CD4-positive, CD25-positive, alpha-beta regulatory T cell (primary cell): ENCODE measurements around the gene LTB4R. TPM values are rescaled to one million over a fixed set of nuclear protein-coding genes. Genes with fewer than 3 reads are reported as not detected.

Experiments used
- ATAC-seq, 2 donors: fragments of 150-1000 bp; cut with Tn5 transposase; one replicate each; pipeline ENCODE4 v1.10.0; 2021; ENCODE audit warnings: low read depth in 2 of 2, moderate number of reproducible peaks in 2 of 2, moderate library complexity in 1 of 2
- DNase-seq, 3 donors: peaks; one replicate each; pipeline versions ENCODE4 v3.0.0 to v3.0.0-alpha.2; 2012 to 2022; ENCODE audit warnings: mixed read lengths in 1 of 3
- H3K27ac ChIP-seq: one replicate; pipeline ENCODE4 v1.7.0; 2013; ENCODE audit warnings: mild to moderate bottlenecking, low read length; ENCODE audit not compliant: insufficient read depth, poor library complexity, severe bottlenecking
- H3K27me3 ChIP-seq: one replicate; pipeline ENCODE4 v1.7.0; 2013; ENCODE audit warnings: low read length; ENCODE audit not compliant: control insufficient read depth, insufficient read depth
- H3K36me3 ChIP-seq: one replicate; pipeline ENCODE4 v1.7.0; 2013; ENCODE audit warnings: mild to moderate bottlenecking, low read length, moderate library complexity; ENCODE audit not compliant: control insufficient read depth, insufficient read depth
- H3K4me1 ChIP-seq: 2 replicates; pipeline ENCODE4 v1.7.0; 2013; ENCODE audit warnings: mild to moderate bottlenecking, low read length; ENCODE audit not compliant: insufficient read depth, control insufficient read depth, poor library complexity, severe bottlenecking
- H3K4me3 ChIP-seq: one replicate; pipeline ENCODE4 v1.7.0; 2013; ENCODE audit warnings: low read depth, mild to moderate bottlenecking, low read length, moderate library complexity
- H3K9me3 ChIP-seq, 2 experiments: 1 replicate in 1 of 2; 2 replicates in 1 of 2; pipeline ENCODE4 v1.7.0; 2013; ENCODE audit warnings: low read length in 2 of 2, mild to moderate bottlenecking in 1 of 2, moderate library complexity in 1 of 2; ENCODE audit not compliant: control insufficient read depth in 2 of 2
- H3K27ac Mint-ChIP-seq, 3 donors: one replicate each; pipeline ENCODE4 v1.8.0; 2020 to 2022; ENCODE audit warnings: mild to moderate bottlenecking in 3 of 3, mixed read lengths in 3 of 3, moderate library complexity in 2 of 3
- H3K27me3 Mint-ChIP-seq: one replicate; pipeline ENCODE4 v1.8.0; 2022; ENCODE audit warnings: mild to moderate bottlenecking, mixed read lengths
- H3K36me3 Mint-ChIP-seq: one replicate; pipeline ENCODE4 v1.8.0; 2020; ENCODE audit warnings: mixed read lengths
- H3K4me1 Mint-ChIP-seq, 4 donors: one replicate each; pipeline ENCODE4 v1.8.0; 2020 to 2022; ENCODE audit warnings: mixed read lengths in 4 of 4, mild to moderate bottlenecking in 1 of 4
- H3K4me3 Mint-ChIP-seq, 4 donors: one replicate each; pipeline ENCODE4 v1.8.0; 2020 to 2022; ENCODE audit warnings: mild to moderate bottlenecking in 4 of 4, mixed read lengths in 4 of 4, moderate library complexity in 3 of 4
- H3K9me3 Mint-ChIP-seq, 7 donors: one replicate each; pipeline ENCODE4 v1.8.0; 2020 to 2022; ENCODE audit warnings: mixed read lengths in 7 of 7, mild to moderate bottlenecking in 3 of 7, moderate library complexity in 2 of 7
- polyA plus RNA-seq, 4 donors: library from polyadenylated mRNA; unstranded; fragments of 300-500 nt; fragmentation: Illumina TruSeq; gene quantifications; one replicate each; pipeline ENCODE4 v1.2.3, GENCODE V29; 2021
- total RNA-seq: library from RNA; stranded (reverse); gene quantifications from one replicate; pipeline ENCODE4 v1.2.3, GENCODE V29; 2022

Gene LTB4R
- total and polyA plus RNA-seq, 5 donors from 2014 or later = 3.5 to 17.5 (median 6.5) TPM

DNA sequence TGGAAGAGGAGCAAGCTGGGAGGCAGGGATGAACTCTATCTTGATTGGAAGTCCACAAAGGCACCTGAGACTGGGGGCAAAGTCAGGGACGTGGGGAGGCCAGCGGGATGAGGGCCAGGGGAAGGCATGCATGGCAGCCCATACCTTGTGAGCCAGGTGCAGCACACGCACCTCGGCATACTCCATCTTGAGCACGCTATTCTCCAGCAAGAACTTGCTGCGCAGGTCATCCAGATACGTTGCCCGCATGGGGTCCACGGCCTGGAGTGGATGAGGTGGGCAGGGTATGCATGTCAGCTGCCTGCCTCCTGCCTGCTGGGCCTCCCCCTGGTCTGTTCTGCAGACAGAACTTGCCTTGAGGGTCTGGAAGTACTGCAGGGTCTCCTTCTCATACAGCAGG lies 43.8 kb upstream of the LTB4R start:
- H3K9me3 Mint-ChIP-seq = no peaks in the 10 kb centered on the region
- peak overlapping the region in 2 of 3 donors; percentile 75 to 96 for H3K27ac Mint-ChIP-seq
- H3K4me1 ChIP-seq = peaks cover 15% of the 10 kb centered on the region
- H3K4me3 Mint-ChIP-seq = peak overlapping the region in 3 of 4 donors; percentile 2 to 66 (median 22)
- DNase-seq = no peak
- H3K27ac ChIP-seq = no peak overlapping the region
- no peaks in the 10 kb centered on the region for H3K27me3 Mint-ChIP-seq
- no peaks in the 10 kb centered on the region for H3K27me3 ChIP-seq
- H3K9me3 ChIP-seq = no peaks in the 10 kb centered on the region
- no peak for ATAC-seq
- H3K36me3 Mint-ChIP-seq = peaks cover 22% of the 10 kb centered on the region
- peaks cover 26% of the 10 kb centered on the region for H3K36me3 ChIP-seq
- peaks cover 11 to 29% (median 17%) of the 10 kb centered on the region in 4 donors for H3K4me1 Mint-ChIP-seq
- no peak overlapping the region for H3K4me3 ChIP-seq

DNA sequence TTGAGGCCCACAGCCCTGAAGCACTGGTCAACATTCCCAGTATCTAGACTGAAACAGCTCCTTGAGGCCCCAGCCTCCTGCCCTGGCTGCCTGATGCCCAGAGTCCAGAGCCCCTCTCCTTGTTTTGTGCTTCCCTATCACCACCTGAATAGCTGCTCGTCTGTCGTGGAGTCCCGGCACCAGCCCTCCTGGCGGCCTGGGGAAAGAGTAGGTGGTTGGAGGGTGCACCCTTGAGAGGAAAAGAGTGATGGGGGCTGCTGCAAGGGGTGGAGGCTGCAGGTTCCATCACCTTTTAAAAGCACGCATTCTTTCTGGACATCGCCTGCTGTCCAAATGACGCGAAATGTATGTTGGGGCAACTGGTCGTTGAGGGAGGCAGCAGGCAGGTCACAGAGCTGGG lies 43.1 kb upstream of the LTB4R start:
- H3K27me3 Mint-ChIP-seq = no peaks in the 10 kb centered on the region
- no peak for DNase-seq
- peaks cover 20% of the 10 kb centered on the region for H3K36me3 Mint-ChIP-seq
- H3K9me3 Mint-ChIP-seq = no peaks in the 10 kb centered on the region
- H3K27ac ChIP-seq = no peak overlapping the region
- no peaks in the 10 kb centered on the region for H3K9me3 ChIP-seq
- H3K4me1 Mint-ChIP-seq = peaks cover 11 to 34% (median 20%) of the 10 kb centered on the region in 4 donors
- no peak overlapping the region for H3K4me3 ChIP-seq
- H3K27ac Mint-ChIP-seq = peak overlapping the region in 1 of 3 donors; percentile 49
- no peaks in the 10 kb centered on the region for H3K27me3 ChIP-seq
- peaks cover 20% of the 10 kb centered on the region for H3K4me1 ChIP-seq
- ATAC-seq = no peak
- peaks cover 26% of the 10 kb centered on the region for H3K36me3 ChIP-seq
- H3K4me3 Mint-ChIP-seq = no peak overlapping the region

GRCh38 chr14:24269368-24269767 lies 41.9 kb upstream of the LTB4R start:
- Mint-ChIP-seq H3K4me3 (peak overlapping the region; percentile 39 to 95 (median 78)), H3K9me3 (no peaks in the 10 kb centered on the region), H3K36me3 (peaks cover 20% of the 10 kb centered on the region), H3K27ac (peak overlapping the region in 2 of 3 donors; percentile 31 to 49), H3K4me1 (peaks cover 22 to 46% (median 30%) of the 10 kb centered on the region in 4 donors), H3K27me3 (no peaks in the 10 kb centered on the region)
- H3K9me3 ChIP-seq = no peaks in the 10 kb centered on the region
- H3K27me3 ChIP-seq = no peaks in the 10 kb centered on the region
- DNase-seq (no peak), ATAC-seq (no peak)
- H3K36me3 ChIP-seq = peaks cover 26% of the 10 kb centered on the region
- peaks cover 29% of the 10 kb centered on the region for H3K4me1 ChIP-seq
- no peak overlapping the region for H3K27ac ChIP-seq
- H3K4me3 ChIP-seq = no peak overlapping the region

GRCh38 chr14:24269910-24270536 lies 41.3 kb upstream of the LTB4R start:
- peak overlapping the region in 2 of 3 donors; percentile 97 to 98 for H3K27ac Mint-ChIP-seq
- H3K27me3 Mint-ChIP-seq = no peaks in the 10 kb centered on the region
- peaks cover 17% of the 10 kb centered on the region for H3K36me3 Mint-ChIP-seq
- no peaks in the 10 kb centered on the region for H3K9me3 Mint-ChIP-seq
- H3K4me1 Mint-ChIP-seq = peaks cover 23 to 49% (median 31%) of the 10 kb centered on the region in 4 donors
- Histone ChIP-seq H3K4me3 (no peak overlapping the region), H3K4me1 (peaks cover 32% of the 10 kb centered on the region), H3K36me3 (peaks cover 26% of the 10 kb centered on the region), H3K27ac (no peak overlapping the region), H3K27me3 (no peaks in the 10 kb centered on the region), H3K9me3 (no peaks in the 10 kb centered on the region)
- ATAC-seq (no peak), DNase-seq (no peak)
- peak overlapping the region; percentile 86 to 95 (median 92) for H3K4me3 Mint-ChIP-seq

- peak overlapping the region; percentile 98 for H3K27ac ChIP-seq
- H3K27me3 ChIP-seq = no peaks in the 10 kb centered on the region
- H3K4me1 ChIP-seq = peaks cover 32% of the 10 kb centered on the region
- H3K4me3 ChIP-seq = peak overlapping the region; percentile 79
- DNase-seq = no peak
- H3K4me1 Mint-ChIP-seq = peaks cover 23 to 53% (median 33%) of the 10 kb centered on the region in 4 donors
- H3K27ac Mint-ChIP-seq = peak overlapping the region in 2 of 3 donors; percentile 97 to 98
- H3K27me3 Mint-ChIP-seq = no peaks in the 10 kb centered on the region
- H3K4me3 Mint-ChIP-seq = peak overlapping the region; percentile 86 to 95 (median 92)
- H3K36me3 Mint-ChIP-seq = peaks cover 17% of the 10 kb centered on the region
- no peak for ATAC-seq
- H3K9me3 ChIP-seq = no peaks in the 10 kb centered on the region
- H3K36me3 ChIP-seq = peaks cover 23% of the 10 kb centered on the region
- H3K9me3 Mint-ChIP-seq = no peaks in the 10 kb centered on the region
Measured at GRCh38 chr14:24270537-24271133, 40.7 kb upstream of the LTB4R start.

GRCh38 chr14:24271134-24271833 lies 40.0 kb upstream of the LTB4R start, which contains the start of gene RABGGTA:
RABGGTA (minus strand) TSS chr14:24271597; CDS start chr14:24271115, 482 bp downstream.
- peak; percentile 92 to 94 for ATAC-seq
- H3K4me1 ChIP-seq = peaks cover 32% of the 10 kb centered on the region
- Mint-ChIP-seq H3K4me3 (peak within 1 kb of the TSS; percentile 86 to 95 (median 92)), H3K4me1 (peaks cover 23 to 53% (median 33%) of the 10 kb centered on the region in 4 donors), H3K27me3 (no peaks in the 10 kb centered on the region), H3K9me3 (no peaks in the 10 kb centered on the region), H3K36me3 (peaks cover 12% of the 10 kb centered on the region), H3K27ac (peak within 1 kb of the TSS; percentile 97 to 100 (median 99))
- no peaks in the 10 kb centered on the region for H3K9me3 ChIP-seq
- H3K4me3 ChIP-seq = peak within 1 kb of the TSS; percentile 79
- peak; percentile 88 to 98 (median 96) for DNase-seq
- peaks cover 19% of the 10 kb centered on the region for H3K36me3 ChIP-seq
- H3K27me3 ChIP-seq = no peaks in the 10 kb centered on the region
- peak within 1 kb of the TSS; percentile 98 for H3K27ac ChIP-seq

DNA sequence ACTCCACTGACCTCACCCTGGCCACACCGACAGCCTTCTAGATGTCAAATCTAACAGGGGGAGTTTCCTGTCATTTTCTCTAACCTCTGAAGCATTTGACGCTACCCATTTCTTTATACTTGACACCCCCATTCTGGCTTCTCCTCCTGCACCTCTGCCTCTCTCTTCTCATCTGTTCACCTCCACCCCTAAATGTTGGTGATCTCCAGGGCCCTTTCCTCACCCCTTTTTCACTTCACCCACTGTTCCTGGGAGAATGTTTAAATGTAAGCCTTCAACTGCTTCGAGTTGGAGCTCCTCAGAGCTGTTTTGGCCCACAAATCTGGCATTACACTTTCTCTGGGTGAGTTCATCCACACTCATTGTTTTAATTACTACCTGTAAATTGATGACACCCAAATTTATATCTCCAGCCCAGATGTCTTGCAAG lies 39.5 kb upstream of the LTB4R start:
- Histone ChIP-seq H3K4me3 (peak overlapping the region; percentile 71), H3K4me1 (peaks cover 32% of the 10 kb centered on the region), H3K27ac (peak overlapping the region; percentile 98), H3K27me3 (no peaks in the 10 kb centered on the region), H3K9me3 (no peaks in the 10 kb centered on the region), H3K36me3 (peaks cover 13% of the 10 kb centered on the region)
- peak overlapping the region; percentile 78 to 94 (median 82) for H3K4me3 Mint-ChIP-seq
- H3K27ac Mint-ChIP-seq = peak overlapping the region; percentile 97 to 100 (median 99)
- ATAC-seq = no peak
- no peaks in the 10 kb centered on the region for H3K9me3 Mint-ChIP-seq
- H3K4me1 Mint-ChIP-seq = peaks cover 23 to 51% (median 34%) of the 10 kb centered on the region in 4 donors
- H3K27me3 Mint-ChIP-seq = no peaks in the 10 kb centered on the region
- H3K36me3 Mint-ChIP-seq = peaks cover 6% of the 10 kb centered on the region
- DNase-seq = no peak
